Measurements from ENCODE around the gene SNRPD3.
A peak's percentile ranks its signal among the peaks of the same experiment; 100 is the strongest.
"Not testable (repeated sequence)": the region's sequence is repeated elsewhere in the genome, so short reads cannot be mapped to it uniquely, and the experiment has no call there.

SNRPD3 gene

GRCh38 chr22:24592851-24593558 is 37.2 kb downstream of the SNRPD3 start, which contains the start of gene LRRC75B:
Gene LRRC75B (minus strand): TSS chr22:24593073. CDS start chr22:24593039, 34 bp downstream.
- peak; percentile 62 to 68 for DNase-seq

GRCh38 chr22:24593559-24593835 is 37.7 kb downstream of the SNRPD3 start:
- DNase-seq, result not testable (repeated sequence)

GRCh38 chr22:24593836-24594568 is 38.2 kb downstream of the SNRPD3 start:
- DNase-seq, result no peak

GRCh38 chr22:24594569-24595120 is 38.8 kb downstream of the SNRPD3 start:
- no peak for DNase-seq

GRCh38 chr22:24595228-24595627 is 39.4 kb downstream of the SNRPD3 start:
- DNase-seq, result no peak

GRCh38 chr22:24595863-24596262 is 40.1 kb downstream of the SNRPD3 start:
- DNase-seq, result no peak

GRCh38 chr22:24597076-24597475 is 41.3 kb downstream of the SNRPD3 start:
- not testable (repeated sequence) for DNase-seq

GRCh38 chr22:24599514-24599913 is 43.7 kb downstream of the SNRPD3 start:
- DNase-seq, result no peak

- not testable (repeated sequence) for DNase-seq
Observed at GRCh38 chr22:24599958-24600715, 44.3 kb downstream of the SNRPD3 start.

GRCh38 chr22:24601217-24602104 is 45.7 kb downstream of the SNRPD3 start:
- no peak for DNase-seq

- not testable (repeated sequence) for DNase-seq
Observed at GRCh38 chr22:24602105-24602749, 46.4 kb downstream of the SNRPD3 start.

- not testable (repeated sequence) for DNase-seq
Observed at GRCh38 chr22:24602847-24603769, 47.3 kb downstream of the SNRPD3 start, which contains the start of gene GGT1. Gene GGT1 (plus strand): TSS chr22:24603193. CDS start chr22:24611082, 7,889 bp downstream.

- DNase-seq, result peak; percentile 29 to 39
Observed at GRCh38 chr22:24603770-24604629, 48.2 kb downstream of the SNRPD3 start.

- peak in 1 of 2 experiments; percentile 13 for DNase-seq
Observed at GRCh38 chr22:24606340-24606739, 50.5 kb downstream of the SNRPD3 start.

- DNase-seq, result peak; percentile 75 to 82
Observed at GRCh38 chr22:24607429-24607983, 51.7 kb downstream of the SNRPD3 start.

GRCh38 chr22:24608327-24608726 is 52.5 kb downstream of the SNRPD3 start:
- DNase-seq, result not testable (repeated sequence)

GRCh38 chr22:24609888-24610287 is 54.1 kb downstream of the SNRPD3 start:
- not testable (repeated sequence) for DNase-seq

GRCh38 chr22:24614794-24615193 is 59.0 kb downstream of the SNRPD3 start:
- DNase-seq, result not testable (repeated sequence)

GRCh38 chr22:24621244-24621643 is 65.4 kb downstream of the SNRPD3 start:
- DNase-seq, result not testable (repeated sequence)
